Neural cell (in vitro differentiated cells): ENCODE results near the gene PERM1.

Experiments used
- CTCF ChIP-seq: fragments of 450-650 bp; IDR thresholded peaks from 2 replicates; pipeline ENCODE4 v1.5.1; 2014; ENCODE audit warnings: antibody characterized with exemption, mild to moderate bottlenecking, moderate library complexity; ENCODE audit not compliant: poor library complexity, severe bottlenecking
- EP300 ChIP-seq: fragments of 450-650 bp; conservative IDR thresholded peaks from 2 replicates; pipeline ENCODE4 v1.6.1; 2014; ENCODE audit warnings: antibody characterized with exemption, mild to moderate bottlenecking, moderate library complexity; ENCODE audit not compliant: poor library complexity, severe bottlenecking
- EZH2 ChIP-seq: fragments of 200-600, 300-800 bp; shearing (Covaris generic), sonication (generic); IDR thresholded peaks from 2 replicates; pipeline ENCODE4 v1.6.1; 2014; ENCODE audit warnings: antibody characterized with exemption, low read length, borderline replicate concordance, mild to moderate bottlenecking; ENCODE audit not compliant: insufficient read depth, poor library complexity, severe bottlenecking
- TAF1 ChIP-seq: IDR thresholded peaks from 2 replicates; pipeline ENCODE4 v1.6.1; 2012; ENCODE audit warnings: low read depth

DNA sequence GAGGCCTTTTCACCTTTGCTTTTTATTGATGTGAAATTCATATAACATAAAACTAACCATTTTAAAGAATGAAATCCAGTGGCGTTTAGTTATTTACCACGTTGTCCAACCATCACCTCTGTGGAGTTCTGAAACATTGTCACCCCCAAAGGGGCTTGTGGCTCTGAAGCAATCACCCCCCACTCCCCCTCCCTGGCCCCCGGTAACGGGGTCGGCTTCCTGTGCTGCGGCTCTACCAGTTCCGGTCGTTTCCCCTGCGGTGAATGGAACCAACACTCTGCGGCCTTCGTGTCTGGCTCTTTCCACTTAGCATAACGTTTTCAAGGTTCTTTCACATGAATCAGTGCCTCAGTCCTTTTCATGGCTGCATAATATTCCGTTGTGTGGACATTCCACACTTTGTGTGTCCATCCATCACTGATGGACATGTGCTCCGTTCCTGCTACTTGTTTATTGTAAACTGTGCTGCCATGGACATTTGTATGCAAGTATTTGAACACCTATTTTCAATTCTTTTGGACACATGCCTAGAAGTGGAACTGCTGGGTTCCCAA, 29.6 kb upstream of the PERM1 start:
- TF ChIP-seq EZH2 (no peak), CTCF (no peak), TAF1 (no peak), EP300 (no peak)
